ENCODE data around the gene ANTXR2.
"Not testable (repeated sequence)": the region's sequence is repeated elsewhere in the genome, so short reads cannot be mapped to it uniquely, and the experiment has no call there.

Gene ANTXR2

DNA sequence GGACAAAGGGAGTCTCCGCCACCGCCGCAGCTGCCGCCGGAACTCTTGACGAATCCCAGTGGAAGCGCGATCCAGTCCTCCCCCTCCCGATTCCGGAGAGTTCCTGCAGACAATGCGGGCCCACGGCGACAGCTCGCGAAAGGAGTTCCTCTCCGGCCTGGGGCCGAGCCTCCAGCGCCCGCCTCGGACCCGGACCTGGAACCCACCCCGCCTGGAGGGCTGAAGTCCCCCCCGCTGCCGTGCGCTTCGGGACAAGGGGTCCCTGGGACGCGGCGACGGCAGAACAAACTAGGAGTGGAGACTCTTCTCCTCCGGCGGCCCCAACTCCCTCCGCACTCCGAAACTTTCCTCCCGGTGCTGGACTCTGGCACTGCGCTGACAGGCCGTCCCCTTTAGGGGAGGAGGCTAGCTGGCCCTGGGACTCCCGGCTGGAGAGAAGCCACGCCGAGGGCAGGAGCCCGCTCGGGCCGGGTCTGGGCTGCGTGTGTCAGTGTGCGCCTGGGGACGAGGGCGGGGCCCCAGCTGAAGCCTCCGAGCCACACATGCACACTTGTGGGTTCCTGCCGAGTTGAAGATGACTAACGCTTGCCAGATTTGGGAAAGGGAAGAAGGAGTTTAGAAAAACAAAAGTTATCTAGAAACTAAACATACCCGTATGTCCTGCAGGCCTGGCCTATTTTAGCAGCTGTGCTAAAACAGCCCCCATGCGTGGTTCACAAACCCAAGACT, at the start of gene ANTXR2:
Gene ANTXR2 (minus strand): TSS at position 486 of the 729 bp plus-strand sequence. CDS start 669 bp downstream, outside the sequence.
- peak; percentile 7 for DNase-seq

- not testable (repeated sequence) for DNase-seq
Measured at GRCh38 chr4:80121815-80122214, 48.8 kb upstream of the ANTXR2 start.

GRCh38 chr4:80119620-80120019, 46.6 kb upstream of the ANTXR2 start:
- DNase-seq = not testable (repeated sequence)

DNA sequence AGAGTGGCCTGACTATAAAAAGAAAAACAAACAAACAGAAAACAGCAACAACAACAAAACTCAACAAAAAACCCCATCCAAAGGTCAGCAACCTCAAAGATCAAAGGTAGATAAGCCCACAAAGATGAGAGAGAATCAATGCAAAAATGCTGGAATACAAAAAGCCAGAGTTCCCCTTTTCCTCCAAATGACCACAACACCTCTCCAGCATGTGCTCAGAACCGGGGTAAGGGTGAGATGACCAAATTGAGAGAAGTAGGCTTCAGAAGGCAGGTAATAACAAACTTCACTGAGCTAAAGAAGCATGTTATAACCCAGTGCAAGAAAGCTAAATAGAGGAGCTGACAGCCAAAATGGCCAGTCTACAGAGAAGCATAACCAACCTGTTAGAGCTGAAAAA, 43.5 kb upstream of the ANTXR2 start:
- no peak for DNase-seq

GRCh38 chr4:80115368-80116181, 42.5 kb upstream of the ANTXR2 start:
- DNase-seq = no peak

- DNase-seq = no peak
Measured at GRCh38 chr4:80114732-80115265, 41.8 kb upstream of the ANTXR2 start.

DNA sequence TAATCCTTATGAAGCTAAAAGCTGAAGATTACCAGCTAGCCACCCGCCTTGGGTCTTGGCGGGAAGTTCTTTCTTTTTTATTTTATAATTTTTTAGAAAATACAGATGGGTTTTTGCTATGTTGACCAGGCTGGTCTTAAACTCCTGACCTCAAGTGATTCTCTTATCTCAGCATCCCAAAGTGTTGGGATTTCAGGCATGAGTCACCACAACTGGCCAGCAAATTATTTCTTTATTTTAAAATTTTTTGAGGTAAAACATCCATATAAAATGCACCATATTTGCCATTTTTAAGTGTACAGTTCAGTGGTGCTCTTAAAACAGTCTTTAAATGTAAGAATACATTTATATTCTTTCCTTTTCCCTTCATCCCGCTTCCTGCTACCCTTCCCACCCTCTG, 40.6 kb upstream of the ANTXR2 start:
- DNase-seq = no peak

DNA sequence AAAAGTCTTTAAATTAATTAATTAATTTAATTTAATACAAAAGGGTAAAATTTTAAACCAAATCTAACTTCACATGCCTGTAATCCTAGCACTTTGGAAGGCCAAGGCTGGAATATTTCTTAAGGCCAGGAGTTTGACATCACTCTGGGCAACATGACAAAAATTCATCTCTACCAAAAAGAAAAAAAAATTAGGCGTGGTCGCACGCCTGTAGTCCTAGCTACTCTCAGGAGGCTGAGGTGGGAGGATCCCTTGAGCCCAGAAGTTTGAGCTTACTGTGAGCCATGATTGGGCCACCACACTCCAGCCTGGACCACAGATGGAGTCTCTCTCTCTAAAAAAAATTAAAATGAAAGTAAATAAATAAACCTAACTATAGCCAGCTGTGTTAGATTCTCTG, 39.2 kb upstream of the ANTXR2 start:
- DNase-seq = no peak

- DNase-seq = no peak
Measured at GRCh38 chr4:80111276-80111675, 38.2 kb upstream of the ANTXR2 start.

DNA sequence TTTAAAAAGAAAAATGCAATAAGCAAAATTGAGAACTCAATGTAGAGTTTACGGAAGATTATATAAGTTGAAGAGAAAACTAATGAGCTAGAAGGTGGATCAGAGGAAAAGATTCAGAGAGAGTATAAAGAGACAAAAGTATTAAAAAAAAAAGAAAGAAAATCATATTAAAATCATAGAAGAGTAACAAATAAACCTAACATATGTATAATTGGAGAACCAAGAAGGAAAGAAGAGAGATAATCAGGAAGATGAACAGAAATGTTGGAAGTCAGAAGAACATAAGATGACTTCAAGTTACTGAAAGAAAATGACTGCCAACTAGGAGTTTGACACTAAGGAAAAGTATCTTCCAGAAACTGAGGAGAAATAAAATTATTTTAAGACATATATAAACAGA, 34.3 kb upstream of the ANTXR2 start:
- no peak for DNase-seq

DNA sequence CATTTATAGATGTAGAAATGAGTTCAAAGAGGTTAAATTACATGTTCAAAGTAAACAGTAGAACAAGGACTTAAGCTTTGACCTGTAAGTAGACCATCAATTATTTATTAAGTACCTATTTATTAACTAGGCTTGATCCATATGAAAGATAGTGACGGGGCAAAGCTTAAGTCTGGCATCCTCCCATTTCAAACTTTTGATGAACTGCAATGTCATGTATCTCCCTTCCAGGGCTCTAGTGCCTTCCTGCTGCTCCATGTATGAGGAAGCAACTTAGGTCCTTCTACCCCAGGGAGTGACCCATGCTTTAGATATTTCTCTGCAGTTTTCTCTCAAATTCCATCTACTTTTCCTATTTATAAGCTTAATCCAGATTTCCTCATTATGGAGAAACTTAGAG, 31.9 kb upstream of the ANTXR2 start:
- DNase-seq = no peak

GRCh38 chr4:80103629-80104028, 30.6 kb upstream of the ANTXR2 start:
- DNase-seq = no peak

GRCh38 chr4:80101792-80102116, 28.7 kb upstream of the ANTXR2 start:
- no peak for DNase-seq

- DNase-seq = no peak
Measured at GRCh38 chr4:80101071-80101791, 28.2 kb upstream of the ANTXR2 start.

DNA sequence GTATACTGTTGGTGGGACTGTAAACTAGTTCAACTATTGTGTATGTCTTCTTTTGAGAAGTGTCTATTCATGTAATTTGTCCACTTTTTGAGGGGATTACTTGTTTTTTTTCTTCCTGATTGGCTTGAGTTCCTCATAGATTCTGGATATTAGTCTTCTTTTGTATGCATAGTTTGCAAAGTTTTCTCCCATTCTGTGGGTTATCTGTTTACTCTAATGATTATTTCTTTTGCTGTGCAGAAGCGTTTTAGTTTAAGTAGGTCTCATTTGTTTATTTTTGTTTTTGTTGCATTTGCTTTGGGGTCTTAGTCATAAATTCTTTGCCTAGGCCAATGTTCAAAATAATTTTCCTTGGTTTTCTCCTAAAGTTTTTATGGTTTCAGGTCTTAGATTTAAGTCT, 26.6 kb upstream of the ANTXR2 start:
- DNase-seq = no peak

DNA sequence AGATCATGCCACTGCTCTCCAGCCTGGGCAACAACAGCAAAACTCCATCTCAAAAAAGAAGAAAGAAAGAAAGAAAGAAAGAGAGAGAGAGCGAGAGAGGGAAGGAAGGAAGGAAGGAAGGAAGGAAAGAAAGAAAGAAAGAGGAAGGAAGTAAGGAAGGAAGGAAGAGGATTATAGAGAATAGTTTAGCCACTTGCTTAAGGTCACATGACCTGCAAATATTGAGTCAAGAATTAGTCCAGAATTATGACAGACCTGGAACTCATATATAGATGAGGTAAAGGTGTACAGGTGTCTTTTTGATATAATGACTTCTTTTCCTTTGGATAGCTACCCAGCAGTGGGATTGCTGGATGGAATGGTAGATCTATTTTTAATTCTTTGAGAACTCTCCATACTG, 25.6 kb upstream of the ANTXR2 start:
- no peak for DNase-seq

- no peak for DNase-seq
Measured at GRCh38 chr4:80097400-80098177, 24.6 kb upstream of the ANTXR2 start.

- no peak for DNase-seq
Measured at GRCh38 chr4:80096175-80096850, 23.3 kb upstream of the ANTXR2 start.

- no peak for DNase-seq
Measured at GRCh38 chr4:80094191-80094590, 21.2 kb upstream of the ANTXR2 start.

- no peak for DNase-seq
Measured at GRCh38 chr4:80093563-80093962, 20.5 kb upstream of the ANTXR2 start.

DNA sequence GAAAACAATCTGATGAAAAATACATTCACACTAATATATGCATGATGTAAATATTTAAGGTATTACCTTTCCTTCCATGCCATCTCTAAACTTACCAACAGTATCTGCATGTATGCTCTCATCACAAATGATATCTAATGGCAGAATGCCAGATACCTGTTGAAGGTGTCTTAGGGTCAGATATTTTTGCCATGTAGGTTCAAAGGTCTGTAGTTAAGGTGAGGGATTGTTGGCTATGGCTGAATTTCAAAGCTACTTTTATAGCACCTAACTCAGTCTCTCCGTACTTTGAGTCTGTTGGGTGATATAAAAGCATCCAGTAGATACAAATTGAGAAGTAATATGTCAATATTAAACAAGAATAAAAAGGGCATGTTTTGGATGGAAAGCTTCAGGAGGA, 19.8 kb upstream of the ANTXR2 start:
- no peak for DNase-seq

DNA sequence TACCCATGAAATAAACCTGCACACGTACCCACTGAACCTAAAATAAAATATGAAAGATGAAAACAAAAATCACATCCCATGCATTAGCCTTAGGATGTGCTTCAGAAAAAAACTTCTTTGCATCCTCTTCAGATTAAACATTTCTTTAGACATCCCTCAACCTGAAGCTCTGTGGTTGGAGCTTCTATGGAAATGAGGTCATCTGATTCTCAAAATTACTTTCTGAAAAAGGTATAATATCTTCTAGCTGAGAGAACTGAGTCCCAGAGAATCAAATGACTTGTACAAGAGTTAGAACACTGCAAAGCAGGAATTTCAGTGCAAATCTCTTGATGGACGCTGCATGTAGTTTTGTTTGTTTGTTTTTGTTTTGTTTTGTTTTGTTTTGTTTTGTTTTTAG, 19.1 kb upstream of the ANTXR2 start:
- DNase-seq = no peak

Measured in NCI-H1436 (cell line).